ENCODE results near the gene TLR1. TPM values are rescaled to one million over a fixed set of nuclear protein-coding genes. Genes with fewer than 3 reads are reported as not detected.
"Not testable (repeated sequence)": the region's sequence is repeated elsewhere in the genome, so short reads cannot be mapped to it uniquely, and the experiment has no call there.

The TLR1 gene
- polyA plus RNA-seq, 1 donor from 2014 or later, result not detected

GRCh38 chr4:38814386-38814785 is 9.8 kb upstream of the TLR1 start:
- no peak for TF ChIP-seq TAF1 (IDR thresholded peaks at IDR 0.05; ENCODE audit: low read depth)
- no peak for TF ChIP-seq MXI1 (conservative IDR thresholded peaks at IDR 0.05; ENCODE audit: poor library complexity, severe bottlenecking)
- no peak for TF ChIP-seq POLR2AphosphoS5 (IDR thresholded peaks at IDR 0.05)
- no peak for TF ChIP-seq RAD21 (conservative IDR thresholded peaks at IDR 0.05)
- no peak for TF ChIP-seq REST (IDR thresholded peaks at IDR 0.05; ENCODE audit: borderline replicate concordance)
- no peak for TF ChIP-seq EZH2 (IDR thresholded peaks at IDR 0.05; ENCODE audit: borderline replicate concordance, insufficient read depth, low read length, poor library complexity, severe bottlenecking)
- no peak for TF ChIP-seq EP300 (conservative IDR thresholded peaks at IDR 0.05; ENCODE audit: poor library complexity, severe bottlenecking)
- TF ChIP-seq SMC3 (conservative IDR thresholded peaks at IDR 0.05; ENCODE audit: poor library complexity), result no peak
- TF ChIP-seq CTCF (IDR thresholded peaks at IDR 0.05; ENCODE audit: poor library complexity, severe bottlenecking), result no peak
- no peak overlapping the region for H3K4me2 ChIP-seq (ENCODE audit: low read length)
- H3K27ac ChIP-seq (ENCODE audit: low read length), result no peak overlapping the region
- H3K9ac ChIP-seq (ENCODE audit: low read length), result no peak overlapping the region
- H4K20me1 ChIP-seq (ENCODE audit: insufficient read depth), result no peaks in the 10 kb centered on the region
- H3K9me3 ChIP-seq (ENCODE audit: low read length), result no peaks in the 10 kb centered on the region
- H2AFZ ChIP-seq (ENCODE audit: low read depth, low read length), result no peak overlapping the region
- no peaks in the 10 kb centered on the region for H3F3A ChIP-seq (ENCODE audit: insufficient read depth, low read length, poor library complexity, severe bottlenecking)
- H3K36me3 ChIP-seq (ENCODE audit: insufficient read depth, low read length), result no peaks in the 10 kb centered on the region
- no peak overlapping the region for H3K4me3 ChIP-seq (ENCODE audit: low read length)
- no peaks in the 10 kb centered on the region for H3K9me2 ChIP-seq (ENCODE audit: insufficient read depth, low read length)
- no peaks in the 10 kb centered on the region for H3K27me3 ChIP-seq (ENCODE audit: insufficient read depth, low read depth, low read length)
- no peaks in the 10 kb centered on the region for H3K79me2 ChIP-seq (replicated peaks; ENCODE audit: insufficient read depth, low read length)

GRCh38 chr4:38811297-38811696 is 6.7 kb upstream of the TLR1 start:
- Histone ChIP-seq H3K4me3 (ENCODE audit: low read length) (no peak overlapping the region), H3K36me3 (ENCODE audit: insufficient read depth, low read length) (no peaks in the 10 kb centered on the region), H3F3A (ENCODE audit: insufficient read depth, low read length, poor library complexity, severe bottlenecking) (no peaks in the 10 kb centered on the region), H4K20me1 (ENCODE audit: insufficient read depth) (no peaks in the 10 kb centered on the region), H3K9me2 (ENCODE audit: insufficient read depth, low read length) (no peaks in the 10 kb centered on the region), H2AFZ (ENCODE audit: low read depth, low read length) (no peak overlapping the region), H3K9me3 (ENCODE audit: low read length) (no peaks in the 10 kb centered on the region), H3K9ac (ENCODE audit: low read length) (no peak overlapping the region), H3K4me2 (ENCODE audit: low read length) (no peak overlapping the region), H3K27ac (ENCODE audit: low read length) (no peak overlapping the region), H3K79me2 (replicated peaks; ENCODE audit: insufficient read depth, low read length) (no peaks in the 10 kb centered on the region), H3K27me3 (ENCODE audit: insufficient read depth, low read depth, low read length) (no peaks in the 10 kb centered on the region)
- TF ChIP-seq SMC3 (conservative IDR thresholded peaks at IDR 0.05; ENCODE audit: poor library complexity) (no peak), MXI1 (conservative IDR thresholded peaks at IDR 0.05; ENCODE audit: poor library complexity, severe bottlenecking) (no peak), EP300 (conservative IDR thresholded peaks at IDR 0.05; ENCODE audit: poor library complexity, severe bottlenecking) (no peak), TAF1 (IDR thresholded peaks at IDR 0.05; ENCODE audit: low read depth) (no peak), RAD21 (conservative IDR thresholded peaks at IDR 0.05) (no peak), POLR2AphosphoS5 (IDR thresholded peaks at IDR 0.05) (no peak), CTCF (IDR thresholded peaks at IDR 0.05; ENCODE audit: poor library complexity, severe bottlenecking) (no peak), EZH2 (IDR thresholded peaks at IDR 0.05; ENCODE audit: borderline replicate concordance, insufficient read depth, low read length, poor library complexity, severe bottlenecking) (no peak), REST (IDR thresholded peaks at IDR 0.05; ENCODE audit: borderline replicate concordance) (no peak)

- not testable (repeated sequence) for H3K4me3 ChIP-seq (ENCODE audit: low read length); H3K9me3 ChIP-seq (ENCODE audit: low read length); H3K27ac ChIP-seq (ENCODE audit: low read length); H3K79me2 ChIP-seq (replicated peaks; ENCODE audit: insufficient read depth, low read length); H3K9ac ChIP-seq (ENCODE audit: low read length); H3K4me2 ChIP-seq (ENCODE audit: low read length); H3F3A ChIP-seq (ENCODE audit: insufficient read depth, low read length, poor library complexity, severe bottlenecking); H3K36me3 ChIP-seq (ENCODE audit: insufficient read depth, low read length); H3K9me2 ChIP-seq (ENCODE audit: insufficient read depth, low read length); H2AFZ ChIP-seq (ENCODE audit: low read depth, low read length); H3K27me3 ChIP-seq (ENCODE audit: insufficient read depth, low read depth, low read length); H4K20me1 ChIP-seq (ENCODE audit: insufficient read depth)
Observed at GRCh38 chr4:38807462-38807861, 2.9 kb upstream of the TLR1 start.

Measured in neural cell (in vitro differentiated cells).